GM12878 (cell line): Measurements from ENCODE around the gene LCN12. TPM values are rescaled to one million over a fixed set of nuclear protein-coding genes. Genes with fewer than 3 reads are reported as not detected.

Experiments used
- ATAC-seq: fragments of 200-7000 bp; cut with Tn5 transposase; 3 replicates; pipeline ENCODE4 v1.9.1; 2020; ENCODE audit warnings: mild to moderate bottlenecking, moderate library complexity
- BruUV-seq: library from RNA; stranded (reverse); fragments of 400-500 nt; replicated peaks from 2 replicates; lab custom pipeline; 2021; lab: Mats Ljungman, UMichigan
- CTCF ChIA-PET: fragments of 300-600 bp; sonication (Branson Sonifier 250); formaldehyde crosslinking; extraction: SDS; loops from one replicate; lab custom pipeline; 2021; ENCODE audit warnings: inconsistent platforms; lab: Yijun Ruan, JAX
- POLR2A ChIA-PET: fragments of 350-600 bp; formaldehyde crosslinking; extraction: SDS; loops from one replicate; lab custom pipeline; 2021; ENCODE audit warnings: inconsistent platforms; lab: Charles Lee
- RAD21 ChIA-PET: fragments of 300-600 bp; sonication (Branson Sonifier 250); formaldehyde crosslinking; loops from one replicate; lab custom pipeline; 2023; ENCODE audit warnings: antibody characterized with exemption; ENCODE audit not compliant: unreplicated experiment; lab: Charles Lee
- SMC1A ChIA-PET: fragments of 300-600 bp; sonication (Branson Sonifier 250); formaldehyde crosslinking; loops from one replicate; lab custom pipeline; 2023; ENCODE audit not compliant: unreplicated experiment, uncharacterized antibody; lab: Charles Lee
- DNase-seq: peaks from one replicate; pipeline ENCODE4 v3.0.0-alpha.2; 2011; ENCODE audit warnings: low read depth, low spot score
- FAIRE-seq: peaks from 3 replicates; lab custom pipeline; 2011; peaks lifted over from hg19 to GRCh38; lab: Jason Lieb, UNC
- H2AFZ ChIP-seq: 2 replicates; pipeline ENCODE4 v1.6.0; 2011; ENCODE audit warnings: low read depth, low read length, control low read depth; ENCODE audit not compliant: control insufficient read depth
- H3K27ac ChIP-seq: 2 replicates; pipeline ENCODE4 v1.5.1; 2011; ENCODE audit warnings: control low read depth; ENCODE audit not compliant: control insufficient read depth, insufficient read depth
- H3K27me3 ChIP-seq, 2 experiments: replicated peaks in 1 of 2; 2 replicates each; pipeline versions ENCODE4 v1.6.0 to v1.6.1; 2011; ENCODE audit warnings: low read length in 1 of 2; ENCODE audit not compliant: control insufficient read depth in 2 of 2, insufficient read depth in 2 of 2
- H3K36me3 ChIP-seq, 2 experiments: 2 replicates each; pipeline ENCODE4 v1.5.1; 2011; ENCODE audit warnings: low read length in 1 of 2; ENCODE audit not compliant: control insufficient read depth in 2 of 2, insufficient read depth in 2 of 2
- H3K4me1 ChIP-seq: 2 replicates; pipeline ENCODE4 v1.6.1; 2011; ENCODE audit warnings: mild to moderate bottlenecking, low read length, moderate library complexity, mixed read lengths; ENCODE audit not compliant: control insufficient read depth, insufficient read depth
- H3K4me2 ChIP-seq: 2 replicates; pipeline ENCODE4 v1.6.0; 2011; ENCODE audit warnings: control low read depth; ENCODE audit not compliant: control insufficient read depth, insufficient read depth
- H3K4me3 ChIP-seq: fragments of 200-600 bp; sonication (generic); 2 replicates; pipeline ENCODE4 v1.5.1; 2016
- H3K79me2 ChIP-seq: 2 replicates; pipeline ENCODE4 v1.6.0; 2011; ENCODE audit warnings: low read length; ENCODE audit not compliant: control insufficient read depth, insufficient read depth
- H3K9ac ChIP-seq: 2 replicates; pipeline ENCODE4 v1.8.0; 2011; ENCODE audit warnings: low read length, control low read depth, mixed read lengths; ENCODE audit not compliant: control insufficient read depth, insufficient read depth
- H3K9me3 ChIP-seq: replicated peaks from 3 replicates; pipeline ENCODE4 v1.5.1; 2011; ENCODE audit warnings: mild to moderate bottlenecking, low read length; ENCODE audit not compliant: control insufficient read depth, insufficient read depth
- H4K20me1 ChIP-seq: 2 replicates; pipeline ENCODE4 v1.6.0; 2011; ENCODE audit not compliant: control insufficient read depth, insufficient read depth
- BACH1 ChIP-seq: fragments of 450-650 bp; IDR thresholded peaks from 2 replicates; pipeline ENCODE4 v1.6.1; 2017; ENCODE audit warnings: mild to moderate bottlenecking, borderline replicate concordance
- CREB1 ChIP-seq: IDR thresholded peaks from 2 replicates; pipeline ENCODE4 v1.6.1; 2012; ENCODE audit warnings: low read depth, mild to moderate bottlenecking, inconsistent platforms
- CREM ChIP-seq: IDR thresholded peaks from 2 replicates; pipeline ENCODE4 v1.6.1; 2014; ENCODE audit warnings: antibody characterized with exemption, low read depth
- ETV6 ChIP-seq, 2 experiments: fragments of 450-650 bp in 1 of 2; IDR thresholded peaks in 1 of 2; conservative IDR thresholded peaks in 1 of 2; 2 replicates each; pipeline ENCODE4 v1.6.1; 2014; ENCODE audit warnings: antibody characterized with exemption in 1 of 2, borderline replicate concordance in 1 of 2, low read depth in 1 of 2, mild to moderate bottlenecking in 1 of 2, moderate library complexity in 1 of 2
- IKZF2 ChIP-seq, 2 experiments: fragments of 450-650 bp; IDR thresholded peaks; 2 replicates each; pipeline ENCODE4 v1.6.1; 2017; ENCODE audit warnings: mild to moderate bottlenecking in 2 of 2, moderate library complexity in 2 of 2
- SP1 ChIP-seq: IDR thresholded peaks from one replicate; pipeline ENCODE4 v1.6.1; 2011; ENCODE audit warnings: low read depth, low read length
- SREBF1 ChIP-seq: IDR thresholded peaks from 2 replicates; pipeline ENCODE4 v1.6.1; 2012; ENCODE audit warnings: mild to moderate bottlenecking, low read length
- SUZ12 ChIP-seq: fragments of 200-600 bp; sonication (generic); IDR thresholded peaks from one replicate; pipeline ENCODE4 v1.6.1; 2018; ENCODE audit warnings: antibody characterized with exemption, mild to moderate bottlenecking; ENCODE audit not compliant: unreplicated experiment
- WGBS: methylation state at CpG from one replicate; pipeline ENCODE4 v1.1.6; 2016; ENCODE audit warnings: low lambda C conversion rate; ENCODE audit not compliant: insufficient replicate concordance, insufficient coverage; ENCODE audit errors: missing lambda C conversion rate; 5-methylcytosine and 5-hydroxymethylcytosine counted together
- in situ Hi-C: fragments of 300-500 bp; cut with MboI; formaldehyde crosslinking; loops from 9 replicates; pipeline ENCODE4 v1.14.3; 2018; ENCODE audit warnings: mixed read lengths
- intact Hi-C: fragments of 100-400 bp; cut with micrococcal nuclease; formaldehyde crosslinking; loops from one replicate; pipeline ENCODE4 v1.14.2; 2022; ENCODE audit not compliant: unreplicated experiment
- polyA plus RNA-seq, 11 experiments: library from polyadenylated mRNA; depleted of rRNA in 4 of 11; unstranded in 6 of 11; stranded (reverse) in 5 of 11; fragments of >200 nt; fragmentation: Nextera tagmentation in 4 of 11; fragmentation: Illumina TruSeq in 1 of 11; extraction: Ambion mirVana in 4 of 11; extraction: Trizol in 1 of 11; gene quantifications; 1 replicate in 1 of 11; 2 replicates in 10 of 11; pipeline versions ENCODE4 v1.2.1 to v1.2.3, GENCODE V29; 2011 to 2016; ENCODE audit warnings: inconsistent platforms in 2 of 11, missing spikeins in 2 of 11, low read depth in 1 of 11
- total RNA-seq, 4 experiments: library from RNA; depleted of rRNA in 3 of 4; stranded (reverse); fragments of >200 nt in 3 of 4; fragmentation: Illumina TruSeq in 1 of 4; extraction: Trizol in 1 of 4; gene quantifications; 2 replicates each; pipeline versions ENCODE4 v1.2.1 to v1.2.3, GENCODE V29; 2013 to 2021
- TF ChIP-seq, protein P1 (sequence below): IDR thresholded peaks from 2 replicates; pipeline ENCODE4 v1.6.1; 2011; ENCODE audit warnings: borderline replicate concordance, low read depth, mild to moderate bottlenecking, moderate library complexity, mixed read lengths, low read length; ENCODE audit not compliant: insufficient read depth; ENCODE audit errors: extremely low read length
- TF ChIP-seq, protein P2 (sequence below): fragments of 450-650 bp; IDR thresholded peaks from 2 replicates; pipeline ENCODE4 v1.6.1; 2016; ENCODE audit warnings: mild to moderate bottlenecking

The LCN12 gene
- total and polyA plus RNA-seq, 10 of the 15 experiments (the other 5 are each of a cell fraction or from before 2014, with no cell fraction given), result 0.06 to 0.64 (median 0.40) TPM; not detected in 3

DNA sequence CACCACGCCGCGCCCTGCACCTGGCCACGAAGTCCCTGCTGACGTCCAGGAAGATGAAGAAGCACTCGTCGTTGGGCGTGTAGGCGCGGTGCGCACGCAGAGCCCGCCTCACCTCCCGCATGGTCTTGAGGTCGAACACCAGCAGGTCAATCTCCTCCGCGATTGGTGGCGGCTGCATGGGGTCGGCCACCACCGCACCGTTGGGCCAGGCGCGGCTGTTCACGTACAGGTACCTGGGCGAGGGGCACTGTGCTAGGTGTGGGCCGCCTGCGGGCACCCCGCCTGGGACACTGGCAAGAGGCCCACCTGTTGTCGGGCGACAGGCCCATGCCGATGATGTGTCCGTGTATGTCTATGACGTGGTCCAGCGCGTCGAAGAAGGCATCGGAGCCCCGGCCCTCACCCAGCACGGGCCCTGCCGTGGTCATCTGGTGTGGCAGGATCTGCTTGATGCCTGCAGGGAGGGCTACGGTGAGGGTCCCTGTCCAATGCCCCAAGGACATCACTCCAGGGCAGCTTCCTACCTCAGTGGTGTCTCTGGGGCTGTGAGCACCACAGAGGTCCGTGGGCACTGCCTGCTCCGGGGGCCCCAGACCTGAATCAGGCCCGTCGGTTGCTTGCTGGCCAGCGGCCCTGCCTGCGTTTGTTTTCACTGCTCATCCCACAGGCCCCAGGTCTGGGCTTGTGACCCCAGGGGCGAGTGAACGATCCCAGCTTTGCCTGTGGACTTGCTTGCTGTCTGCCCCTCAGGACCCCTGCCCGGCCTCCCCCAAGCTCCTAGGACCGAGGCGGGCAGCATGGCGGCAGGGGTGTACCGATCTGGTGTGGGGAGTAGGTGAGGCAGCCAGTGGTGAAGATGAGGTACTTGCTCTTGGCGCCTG lies 10.6 kb upstream of the LCN12 start (continued):
- TF ChIP-seq, protein P1, sequence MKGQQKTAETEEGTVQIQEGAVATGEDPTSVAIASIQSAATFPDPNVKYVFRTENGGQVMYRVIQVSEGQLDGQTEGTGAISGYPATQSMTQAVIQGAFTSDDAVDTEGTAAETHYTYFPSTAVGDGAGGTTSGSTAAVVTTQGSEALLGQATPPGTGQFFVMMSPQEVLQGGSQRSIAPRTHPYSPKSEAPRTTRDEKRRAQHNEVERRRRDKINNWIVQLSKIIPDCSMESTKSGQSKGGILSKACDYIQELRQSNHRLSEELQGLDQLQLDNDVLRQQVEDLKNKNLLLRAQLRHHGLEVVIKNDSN, result no peak
- TF ChIP-seq SREBF1, result no peak
- no peak for TF ChIP-seq SUZ12
- no peak for TF ChIP-seq CREB1
- TF ChIP-seq ETV6 (conservative IDR thresholded peaks at IDR 0.05 in 1 of 2, IDR thresholded peaks at IDR 0.05 in 1 of 2; ENCODE audit: borderline replicate concordance in 1 of 2, low read depth in 1 of 2), result no peak
- TF ChIP-seq IKZF2 (IDR thresholded peaks at IDR 0.05), result no peak
- TF ChIP-seq CREM, result no peak
- TF ChIP-seq SP1, result no peak

DNA sequence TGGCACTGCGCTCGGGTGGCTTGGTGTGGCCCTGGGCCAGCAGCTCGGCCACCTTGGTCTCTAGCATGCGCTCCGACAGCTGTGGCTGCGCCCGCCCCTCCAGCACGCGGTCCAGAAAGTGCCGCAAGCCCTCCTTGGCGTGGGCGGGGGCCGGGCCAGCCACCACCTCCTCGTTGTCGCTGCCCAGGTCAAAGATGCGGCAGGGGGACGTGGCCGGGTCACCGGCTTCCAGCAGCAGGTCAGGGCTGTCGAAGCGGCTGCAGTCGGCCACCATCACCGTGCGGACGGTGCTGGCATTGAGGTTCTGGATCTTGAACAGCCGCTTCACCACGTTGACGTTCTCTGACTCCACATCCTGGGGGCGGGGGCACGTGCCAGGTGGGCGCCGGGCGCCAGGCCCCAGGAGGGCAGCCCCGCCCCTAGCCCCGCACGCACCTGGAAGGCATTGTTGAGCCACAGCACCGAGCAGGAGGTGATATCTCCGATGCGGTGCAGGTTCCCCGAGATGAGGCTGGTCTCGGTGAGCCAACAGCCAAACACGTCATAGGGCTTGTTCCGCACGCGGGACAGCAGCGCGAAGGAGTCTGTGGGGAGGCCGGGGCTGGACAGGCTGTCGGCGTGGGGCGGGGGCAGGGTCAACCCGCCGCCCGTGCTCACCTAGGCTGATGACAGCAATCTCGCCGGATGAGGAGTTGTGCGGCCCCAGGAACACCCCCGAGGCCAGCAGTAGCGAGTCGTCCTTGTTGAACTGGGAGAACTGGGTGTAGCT lies 9.8 kb upstream of the LCN12 start:
- ChIA-PET CTCF (interaction anchor here (2.5 kb wide), 1 partner anchor 99 kb away, joined by 12 read pairs; the partner anchor contains the start of gene AJM1), POLR2A (no interaction called here), SMC1A (no interaction called here), RAD21 (no interaction called here)
- Histone ChIP-seq H2AFZ (no peak overlapping the region), H3K4me1 (peaks cover 4% of the 10 kb centered on the region), H4K20me1 (no peaks in the 10 kb centered on the region), H3K9me3 (no peaks in the 10 kb centered on the region), H3K9ac (no peak overlapping the region), H3K27ac (no peak overlapping the region), H3K36me3 (peaks cover 2 to 26% of the 10 kb centered on the region in 2 experiments; a peak in 3 of 4 replicates), H3K27me3 (no peaks in the 10 kb centered on the region), H3K4me3 (0 out of 2 replicates have a peak overlapping the region, but pooled peaks have one; percentile 16), H3K4me2 (no peak overlapping the region), H3K79me2 (peaks cover 19% of the 10 kb centered on the region)
- no peak for FAIRE-seq
- DNase-seq, result no peak
- BruUV-seq, result TSS peak; percentile 51
- TF ChIP-seq, protein P2, sequence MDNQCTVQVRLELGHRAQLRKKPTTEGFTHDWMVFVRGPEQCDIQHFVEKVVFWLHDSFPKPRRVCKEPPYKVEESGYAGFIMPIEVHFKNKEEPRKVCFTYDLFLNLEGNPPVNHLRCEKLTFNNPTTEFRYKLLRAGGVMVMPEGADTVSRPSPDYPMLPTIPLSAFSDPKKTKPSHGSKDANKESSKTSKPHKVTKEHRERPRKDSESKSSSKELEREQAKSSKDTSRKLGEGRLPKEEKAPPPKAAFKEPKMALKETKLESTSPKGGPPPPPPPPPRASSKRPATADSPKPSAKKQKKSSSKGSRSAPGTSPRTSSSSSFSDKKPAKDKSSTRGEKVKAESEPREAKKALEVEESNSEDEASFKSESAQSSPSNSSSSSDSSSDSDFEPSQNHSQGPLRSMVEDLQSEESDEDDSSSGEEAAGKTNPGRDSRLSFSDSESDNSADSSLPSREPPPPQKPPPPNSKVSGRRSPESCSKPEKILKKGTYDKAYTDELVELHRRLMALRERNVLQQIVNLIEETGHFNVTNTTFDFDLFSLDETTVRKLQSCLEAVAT, result 0 out of 2 replicates have a peak, but pooled peaks have one; percentile 42
- no peak for TF ChIP-seq BACH1
- 96% methylated on average over 49 of the region's 60 CpGs for WGBS
- ATAC-seq, result no peak
- intact Hi-C loops (loop anchor here (5.0 to 10.0 kb wide), 2 partner anchors 90 to 147 kb away; partner anchors contain the start of genes CCDC183, MAMDC4 and TMEM141), in situ Hi-C loops (no loop called here)
